8988T (cell line): Measurements from ENCODE around the gene ASS1.

Source experiments
- DNase-seq: peaks from one replicate; pipeline ENCODE4 v3.0.0; 2011

Gene ASS1

DNA sequence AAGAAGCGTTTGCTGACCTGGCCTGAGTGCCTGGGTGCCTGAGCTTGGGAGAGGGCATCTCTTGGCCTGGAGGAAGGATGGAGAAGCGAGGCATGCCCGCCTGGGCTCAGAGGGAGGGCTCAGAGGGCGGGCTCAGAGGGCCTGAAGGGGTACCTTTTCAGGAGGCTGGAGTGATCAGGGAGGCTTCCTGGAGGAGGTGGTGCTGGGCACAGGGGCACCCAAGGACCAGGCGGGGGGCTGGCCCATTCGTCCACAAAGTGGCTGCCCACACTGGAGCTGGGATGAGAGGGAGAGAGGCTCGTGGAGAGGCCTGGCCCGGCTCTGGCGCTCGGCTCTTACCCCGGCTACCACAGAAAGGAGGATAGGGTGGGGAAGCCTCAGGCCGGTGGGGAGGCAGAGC, 32.8 kb downstream of the ASS1 start:
- DNase-seq, result no peak

DNA sequence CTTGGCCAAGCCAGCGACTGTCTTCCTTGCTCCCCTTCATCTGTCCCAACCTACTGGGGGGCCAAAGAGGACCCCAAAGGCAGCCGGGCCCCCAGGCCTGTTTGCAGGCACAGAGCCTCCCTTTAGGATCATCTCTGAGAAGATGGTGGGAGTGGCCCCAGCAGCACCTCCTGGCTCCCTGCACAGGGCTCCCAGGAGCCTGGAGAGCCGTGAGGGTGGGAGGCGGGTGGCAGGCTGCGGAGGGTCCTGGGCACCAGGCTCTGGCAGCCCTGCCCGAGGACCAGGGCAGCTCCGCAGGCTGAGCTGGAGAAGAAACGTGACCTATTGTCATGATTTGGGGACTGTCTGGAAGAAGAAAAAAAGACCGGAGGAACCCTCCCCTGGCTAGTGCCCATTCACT, 33.4 kb downstream of the ASS1 start:
- no peak for DNase-seq

GRCh38 chr9:130478736-130479575, 34.2 kb downstream of the ASS1 start:
- DNase-seq, result no peak

GRCh38 chr9:130479587-130479986, 34.8 kb downstream of the ASS1 start:
- DNase-seq, result no peak

DNA sequence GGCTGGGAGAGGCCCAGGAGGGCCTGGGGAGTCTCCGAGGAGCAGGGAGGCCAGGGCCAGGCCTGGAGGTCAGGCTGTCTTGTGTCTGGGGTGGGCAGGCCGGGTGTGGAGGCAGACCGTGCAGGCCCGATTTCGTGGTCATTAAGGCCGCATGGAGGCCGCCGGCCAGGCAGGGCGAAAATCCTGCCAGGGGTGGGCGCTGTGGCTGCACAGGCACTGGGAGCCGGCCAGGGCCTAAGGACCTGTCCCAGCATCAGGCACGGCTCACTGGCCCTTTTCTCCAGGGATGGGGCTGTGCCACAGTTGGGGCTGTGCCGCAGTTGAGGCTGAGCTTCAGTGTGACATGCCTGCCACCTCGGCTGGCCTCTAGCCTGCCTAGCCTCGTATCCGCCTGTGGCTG, 35.9 kb downstream of the ASS1 start:
- DNase-seq, result peak; percentile 91

- no peak for DNase-seq
Measured at GRCh38 chr9:130482463-130482862, 37.7 kb downstream of the ASS1 start.

GRCh38 chr9:130483371-130483971, 38.7 kb downstream of the ASS1 start:
- no peak for DNase-seq

DNA sequence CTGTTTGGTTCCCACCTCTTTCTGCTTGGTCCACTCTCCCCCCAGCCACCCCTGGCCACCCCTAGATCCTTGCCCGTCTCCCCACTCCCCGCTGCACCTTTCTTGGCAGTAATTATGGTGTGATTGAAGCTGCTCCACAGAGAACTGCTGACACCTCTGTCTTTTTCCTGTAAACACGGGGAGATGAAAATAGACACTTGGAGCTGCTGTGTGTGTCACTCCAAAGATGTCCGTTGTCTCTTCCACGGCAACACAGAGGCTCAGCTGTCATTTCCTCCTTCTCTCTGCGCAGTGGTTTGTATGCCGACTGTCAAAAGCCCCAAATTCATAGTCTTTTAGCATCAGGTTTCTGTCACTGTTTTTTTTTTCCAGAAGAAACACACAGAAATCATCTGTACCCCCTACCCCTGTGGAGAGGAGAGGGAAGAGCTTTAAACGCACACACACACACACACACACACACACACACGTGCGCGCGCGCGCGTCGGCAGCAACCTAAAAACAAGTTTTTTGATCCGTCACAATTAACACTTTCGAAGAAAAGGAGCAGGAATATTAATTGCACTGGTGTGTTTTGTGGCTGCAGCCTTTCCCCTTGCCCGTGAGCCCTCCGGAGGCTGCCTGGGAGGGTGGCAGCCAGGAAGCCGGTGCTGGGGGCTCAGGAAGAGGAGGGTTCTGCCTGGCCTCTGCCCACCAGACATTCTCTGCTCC, 39.8 kb downstream of the ASS1 start:
- DNase-seq, result no peak

DNA sequence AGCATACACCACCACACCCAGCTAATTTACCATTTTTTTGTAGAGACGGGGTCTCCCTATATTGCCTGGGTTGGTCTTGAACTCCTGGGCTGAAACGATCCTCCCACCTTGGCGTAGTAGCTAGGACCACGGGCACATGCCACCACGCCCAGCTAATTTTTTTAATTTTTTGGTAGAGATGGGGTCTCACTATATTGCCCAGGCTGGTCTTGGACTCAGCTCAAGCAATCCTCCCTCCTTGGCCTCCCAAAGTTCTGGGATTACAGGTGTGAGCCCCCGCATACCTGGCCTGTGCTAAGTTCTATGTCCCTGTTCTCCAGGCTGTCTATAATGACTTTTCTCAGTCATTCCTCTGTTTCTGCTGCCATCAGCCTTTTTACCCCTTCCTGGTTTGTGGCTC, 41.3 kb downstream of the ASS1 start:
- no peak for DNase-seq

GRCh38 chr9:130487500-130487899, 42.7 kb downstream of the ASS1 start:
- DNase-seq, result no peak

GRCh38 chr9:130488621-130489330, 44.0 kb downstream of the ASS1 start:
- DNase-seq, result no peak

DNA sequence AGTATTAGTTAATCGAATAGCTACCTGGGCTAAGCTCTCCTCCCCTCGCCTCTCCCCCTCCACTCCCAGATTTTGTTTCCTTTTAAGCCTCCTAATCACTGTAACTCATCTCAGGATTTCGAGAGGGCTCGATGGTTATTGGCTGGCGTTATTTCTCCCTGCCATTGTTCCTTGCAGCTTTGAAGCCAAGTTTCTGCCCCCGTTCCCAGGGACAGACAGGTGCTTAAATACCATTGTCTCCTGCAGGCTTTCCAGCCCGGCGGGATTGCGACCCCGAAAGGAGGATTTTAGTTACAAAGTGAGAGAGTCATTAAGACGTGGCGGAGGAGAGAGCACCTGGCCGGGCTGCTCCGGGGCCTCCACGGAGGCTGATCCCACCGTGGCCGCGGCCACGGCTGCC, 46.2 kb downstream of the ASS1 start:
- no peak for DNase-seq

- DNase-seq, result no peak
Measured at GRCh38 chr9:130491830-130492482, 47.2 kb downstream of the ASS1 start.

DNA sequence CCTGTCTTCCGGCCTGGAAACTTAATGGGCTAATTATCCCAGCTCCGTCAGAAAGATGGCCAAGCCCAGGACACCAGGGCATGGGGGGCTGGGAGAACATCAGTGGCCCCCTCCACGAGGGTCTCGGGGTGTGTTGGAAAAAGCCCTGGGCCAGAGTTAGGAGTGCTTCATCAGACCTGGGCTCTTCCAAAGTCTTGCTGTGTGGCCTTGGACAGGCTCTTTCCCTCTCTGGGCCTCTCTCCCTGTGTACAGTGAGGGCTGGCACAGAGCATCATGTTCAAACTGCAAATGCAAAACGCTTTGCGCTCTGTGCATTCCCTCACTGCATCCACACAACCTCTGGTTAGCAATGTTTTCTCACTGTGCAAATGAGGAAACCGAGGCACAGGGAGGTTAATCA, 48.3 kb downstream of the ASS1 start:
- DNase-seq, result no peak

DNA sequence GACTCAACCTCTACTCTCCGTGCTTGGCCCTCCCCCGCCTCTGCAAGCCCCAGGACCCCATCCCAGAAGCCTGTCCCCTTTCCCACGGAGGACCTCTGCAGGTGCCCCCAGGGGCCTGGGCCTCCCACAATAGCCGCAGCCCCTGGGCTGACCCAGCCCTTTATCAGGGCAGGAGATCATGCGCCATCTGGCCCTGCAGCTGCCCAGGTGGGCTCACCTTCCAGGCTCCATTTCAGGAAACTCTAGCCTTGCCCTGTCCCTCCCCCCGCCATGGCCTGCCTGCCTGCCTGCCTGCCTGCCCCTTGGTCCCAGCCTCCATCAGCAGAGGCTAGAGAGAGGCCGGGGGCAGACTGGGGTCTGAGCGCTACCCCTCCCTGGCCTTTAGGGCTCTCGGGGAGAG, 48.7 kb downstream of the ASS1 start:
- DNase-seq, result no peak

GRCh38 chr9:130495067-130495466, 50.3 kb downstream of the ASS1 start:
- no peak for DNase-seq

- DNase-seq, result no peak
Measured at GRCh38 chr9:130497139-130497538, 52.4 kb downstream of the ASS1 start.

DNA sequence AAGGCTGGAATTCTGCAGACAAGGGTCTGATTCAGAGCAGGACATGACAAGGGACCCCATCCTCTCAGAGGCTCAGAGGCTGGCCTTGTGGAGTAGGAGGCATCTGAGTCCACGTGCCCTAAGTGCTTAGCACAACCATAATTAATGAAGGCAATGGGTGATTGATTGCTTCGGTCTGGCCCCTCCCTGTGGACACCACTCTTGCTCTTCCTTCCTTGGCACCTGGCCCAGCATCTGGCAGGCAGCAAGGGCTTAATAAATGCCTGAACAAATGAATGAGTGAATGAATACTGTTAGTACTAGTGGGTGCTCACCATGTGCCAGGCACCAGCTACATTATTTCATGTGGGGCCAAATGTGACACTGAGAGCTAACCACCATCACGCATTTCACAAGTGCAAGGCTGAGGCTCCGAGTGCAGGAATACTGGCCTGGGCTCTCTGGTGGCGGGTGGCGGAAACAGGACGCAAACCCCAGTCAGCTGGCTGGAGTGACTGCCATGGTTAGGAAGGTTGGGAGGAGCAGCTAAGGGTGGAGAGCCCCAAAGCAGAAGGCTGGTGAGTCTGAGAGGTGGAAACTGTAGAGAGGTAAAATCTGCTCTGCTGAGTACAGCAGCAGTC, 53.6 kb downstream of the ASS1 start:
- DNase-seq, result no peak

DNA sequence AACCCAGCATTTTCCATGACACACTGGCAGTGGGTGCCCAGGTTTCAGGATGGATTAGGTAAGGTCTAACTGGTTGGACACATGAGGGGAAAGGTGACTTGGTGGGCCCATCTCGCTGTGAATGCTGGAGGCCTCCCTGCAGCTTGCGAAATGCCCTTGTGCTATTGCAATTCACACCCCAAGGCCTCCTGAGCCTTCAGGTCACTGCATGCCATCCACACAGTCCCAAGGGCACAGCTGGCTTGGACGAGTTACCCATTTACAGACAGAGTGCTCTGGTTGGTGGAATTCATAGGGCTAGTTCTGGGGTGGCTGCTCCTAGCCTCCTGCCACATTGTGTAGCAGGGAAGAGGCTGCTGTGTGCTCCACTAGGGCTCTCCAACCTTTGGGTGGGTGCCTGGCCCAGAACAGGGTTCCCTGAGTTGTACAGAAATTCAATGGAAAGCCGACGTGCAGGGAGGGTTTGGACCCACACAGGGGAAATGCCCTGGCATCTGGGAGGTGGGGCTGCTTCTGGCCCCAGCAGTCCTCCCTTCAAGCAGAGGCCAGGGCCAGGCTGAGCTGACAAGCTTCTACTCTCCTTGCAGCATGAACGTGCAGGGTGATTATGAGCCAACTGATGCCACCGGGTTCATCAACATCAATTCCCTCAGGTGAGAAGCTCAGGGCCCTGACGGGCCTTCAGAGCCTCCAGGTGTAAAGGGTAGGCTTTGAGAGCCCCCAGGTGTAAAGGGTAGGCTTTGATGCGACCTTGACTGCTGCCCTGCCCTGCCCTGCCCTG, 54.3 kb downstream of the ASS1 start:
- DNase-seq, result no peak

DNA sequence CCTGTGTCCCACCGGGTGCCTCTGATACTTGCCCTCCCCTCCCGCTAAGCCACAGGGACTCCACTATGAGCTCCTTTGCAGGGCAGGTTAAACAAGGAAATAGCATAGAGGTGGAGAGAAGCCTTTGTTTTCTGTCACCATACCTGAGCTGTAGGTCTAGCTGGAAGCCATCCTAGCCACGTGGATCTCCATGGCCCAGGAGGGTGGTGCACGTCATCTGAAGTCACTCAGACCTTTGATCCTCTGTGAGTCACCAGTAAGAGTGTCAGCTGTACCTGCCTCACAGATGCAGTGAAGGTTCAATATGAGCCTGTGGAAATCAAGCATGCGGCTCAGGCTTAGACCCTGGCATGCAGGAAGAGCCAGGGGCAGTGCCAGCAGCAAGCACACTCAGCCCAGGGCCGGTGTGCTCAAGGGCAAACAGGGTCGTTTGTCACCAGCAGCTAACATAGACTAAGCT, 55.1 kb downstream of the ASS1 start:
- no peak for DNase-seq
